Right atrium auricular region (tissue), 2 donors: ENCODE results near the gene C22orf39. TPM values are rescaled to one million over a fixed set of nuclear protein-coding genes. Genes with fewer than 3 reads are reported as not detected.
"Not testable (repeated sequence)": the region's sequence is repeated elsewhere in the genome, so short reads cannot be mapped to it uniquely, and the experiment has no call there.

Experiments
- DNase-seq: peaks from one replicate; pipeline ENCODE4 v3.0.0-alpha.2; 2019; ENCODE audit warnings: low spot score
- H3K27ac ChIP-seq, 2 donors: fragments of 200-600 bp; sonication (generic); 1 replicate in 1 of 2; 2 replicates in 1 of 2; pipeline ENCODE4 v1.5.1; 2016 to 2019
- H3K27me3 ChIP-seq, 2 donors: fragments of 200-600 bp; sonication (generic); one replicate each; pipeline versions ENCODE4 v1.5.1 to v1.6.0; 2017 to 2019
- H3K36me3 ChIP-seq: fragments of 200-600 bp; sonication (generic); one replicate; pipeline ENCODE4 v1.5.1; 2016
- H3K4me1 ChIP-seq, 2 donors: fragments of 200-600 bp; sonication (generic); one replicate each; pipeline versions ENCODE4 v1.5.1 to v1.6.0; 2017 to 2019
- H3K4me3 ChIP-seq, 2 donors: fragments of 200-600 bp; sonication (generic); 1 replicate in 1 of 2; 2 replicates in 1 of 2; pipeline ENCODE4 v1.5.1; 2017 to 2019; ENCODE audit warnings: mild to moderate bottlenecking in 1 of 2, moderate library complexity in 1 of 2
- H3K9me3 ChIP-seq, 2 donors: fragments of 200-600 bp; sonication (generic); one replicate each; pipeline ENCODE4 v1.5.1; 2019
- total RNA-seq, 2 donors: library from RNA; depleted of rRNA; stranded (reverse); fragments of >200 nt; gene quantifications; one replicate each; pipeline ENCODE4 v1.1.0, GENCODE V29; 2016
- TF ChIP-seq, protein P1 (sequence below), 2 donors: fragments of 200-600 bp; sonication (generic); IDR thresholded peaks; one replicate each; pipeline ENCODE4 v1.5.1; 2019; ENCODE audit warnings: antibody characterized with exemption in 2 of 2

The C22orf39 gene
- total RNA-seq, 2 donors from 2014 or later: 61.0 to 68.7 TPM

GRCh38 chr22:19443544-19444211, 3.8 kb downstream of the C22orf39 start:
- no peaks in the 10 kb centered on the region for H3K27me3 ChIP-seq
- H3K9me3 ChIP-seq: no peaks in the 10 kb centered on the region
- H3K27ac ChIP-seq: no peak overlapping the region
- DNase-seq: no peak
- H3K36me3 ChIP-seq: peaks cover 14% of the 10 kb centered on the region
- H3K4me1 ChIP-seq: peaks cover 0 to 35% of the 10 kb centered on the region in 2 donors
- TF ChIP-seq, protein P1, sequence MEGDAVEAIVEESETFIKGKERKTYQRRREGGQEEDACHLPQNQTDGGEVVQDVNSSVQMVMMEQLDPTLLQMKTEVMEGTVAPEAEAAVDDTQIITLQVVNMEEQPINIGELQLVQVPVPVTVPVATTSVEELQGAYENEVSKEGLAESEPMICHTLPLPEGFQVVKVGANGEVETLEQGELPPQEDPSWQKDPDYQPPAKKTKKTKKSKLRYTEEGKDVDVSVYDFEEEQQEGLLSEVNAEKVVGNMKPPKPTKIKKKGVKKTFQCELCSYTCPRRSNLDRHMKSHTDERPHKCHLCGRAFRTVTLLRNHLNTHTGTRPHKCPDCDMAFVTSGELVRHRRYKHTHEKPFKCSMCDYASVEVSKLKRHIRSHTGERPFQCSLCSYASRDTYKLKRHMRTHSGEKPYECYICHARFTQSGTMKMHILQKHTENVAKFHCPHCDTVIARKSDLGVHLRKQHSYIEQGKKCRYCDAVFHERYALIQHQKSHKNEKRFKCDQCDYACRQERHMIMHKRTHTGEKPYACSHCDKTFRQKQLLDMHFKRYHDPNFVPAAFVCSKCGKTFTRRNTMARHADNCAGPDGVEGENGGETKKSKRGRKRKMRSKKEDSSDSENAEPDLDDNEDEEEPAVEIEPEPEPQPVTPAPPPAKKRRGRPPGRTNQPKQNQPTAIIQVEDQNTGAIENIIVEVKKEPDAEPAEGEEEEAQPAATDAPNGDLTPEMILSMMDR (IDR thresholded peaks at IDR 0.05): no peak
- no peak overlapping the region for H3K4me3 ChIP-seq

- H3K27ac ChIP-seq: no peak overlapping the region
- no peak for DNase-seq
- peaks cover 15% of the 10 kb centered on the region for H3K36me3 ChIP-seq
- H3K27me3 ChIP-seq: no peaks in the 10 kb centered on the region
- TF ChIP-seq, protein P1 (IDR thresholded peaks at IDR 0.05): no peak
- H3K4me3 ChIP-seq: no peak overlapping the region
- peaks cover 0 to 27% of the 10 kb centered on the region in 2 donors for H3K4me1 ChIP-seq
- H3K9me3 ChIP-seq: no peaks in the 10 kb centered on the region
These were observed 5.3 kb downstream of the C22orf39 start for GRCh38 chr22:19442166-19442565.

- TF ChIP-seq, protein P1 (IDR thresholded peaks at IDR 0.05): no peak
- H3K36me3 ChIP-seq: peaks cover 28% of the 10 kb centered on the region
- no peak overlapping the region for H3K27ac ChIP-seq
- no peak for DNase-seq
- H3K9me3 ChIP-seq: no peaks in the 10 kb centered on the region
- peaks cover 0 to 13% of the 10 kb centered on the region in 2 donors for H3K4me1 ChIP-seq
- no peak overlapping the region for H3K4me3 ChIP-seq
- no peaks in the 10 kb centered on the region for H3K27me3 ChIP-seq
These were observed 6.9 kb downstream of the C22orf39 start for GRCh38 chr22:19440411-19441195.

DNA sequence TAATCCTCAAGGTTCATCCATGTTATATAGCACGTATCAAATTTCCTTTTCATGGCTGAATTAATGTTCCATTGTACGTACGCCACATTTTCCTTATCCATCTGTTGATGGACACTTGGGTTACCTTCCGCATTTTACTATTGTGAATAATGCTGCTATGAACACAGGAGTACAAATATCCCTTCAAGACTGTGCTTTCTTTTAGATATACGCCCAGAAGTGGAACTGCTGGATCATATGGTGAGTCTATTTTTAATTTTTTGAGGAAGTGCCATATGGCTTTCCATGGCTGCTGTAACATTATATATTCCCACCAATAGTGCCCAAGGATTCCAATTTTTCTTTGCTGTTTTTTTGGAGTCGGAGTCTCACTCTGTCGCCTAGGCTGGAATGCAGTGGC, 9.2 kb downstream of the C22orf39 start:
- Histone ChIP-seq H3K27ac (no peak overlapping the region), H3K27me3 (no peaks in the 10 kb centered on the region), H3K4me1 (peaks cover 0 to 5% of the 10 kb centered on the region in 2 donors), H3K9me3 (no peaks in the 10 kb centered on the region), H3K4me3 (no peak overlapping the region), H3K36me3 (peaks cover 28% of the 10 kb centered on the region)
- TF ChIP-seq, protein P1 (IDR thresholded peaks at IDR 0.05): no peak
- no peak for DNase-seq

- peaks cover 26% of the 10 kb centered on the region for H3K36me3 ChIP-seq
- H3K27me3 ChIP-seq: not testable (repeated sequence)
These were observed 10.9 kb downstream of the C22orf39 start for GRCh38 chr22:19436444-19437161.

More at GRCh38 chr22:19436444-19437161, 10.9 kb downstream of the C22orf39 start:
- H3K4me3 ChIP-seq, H3K9me3 ChIP-seq, H3K27ac ChIP-seq, DNase-seq: not testable (repeated sequence)
- peaks cover 0 to 12% of the 10 kb centered on the region in 2 donors for H3K4me1 ChIP-seq
